SK-N-SH (cell line): ENCODE results near the gene PARS2. TPM values are rescaled to one million over a fixed set of nuclear protein-coding genes. Genes with fewer than 3 reads are reported as not detected.

ENCODE experiments used
- CTCF ChIA-PET: fragments of 300-600, 350-600 bp; formaldehyde crosslinking; extraction: SDS; loops from one replicate; lab custom pipeline; 2021; lab: Yijun Ruan, JAX
- POLR2A ChIA-PET: fragments of 350-600 bp; sonication (Branson Sonifier 250); formaldehyde crosslinking; extraction: SDS; loops from one replicate; lab custom pipeline; 2020; ENCODE audit warnings: antibody characterized with exemption, inconsistent platforms; lab: Yijun Ruan, JAX
- DNase-seq: peaks from one replicate; pipeline ENCODE4 v3.0.0; 2012
- H2AFZ ChIP-seq: fragments of 200-600 bp; sonication (generic); 2 replicates; pipeline ENCODE4 v1.8.1; 2016; ENCODE audit warnings: antibody characterized with exemption, mild to moderate bottlenecking, low read depth
- H3F3A ChIP-seq: fragments of 200-600 bp; sonication (generic); replicated peaks from 2 replicates; pipeline ENCODE3; 2016; ENCODE audit warnings: antibody characterized with exemption, mild to moderate bottlenecking; ENCODE audit not compliant: insufficient read depth
- H3K27ac ChIP-seq, 2 experiments: fragments of 200-500 bp in 1 of 2; fragments of 200-600 bp in 1 of 2; sonication (Bioruptor generic) in 1 of 2; sonication (generic), shearing (Covaris generic) in 1 of 2; 2 replicates each; pipeline versions ENCODE4 v1.5.1 to v1.6.1; 2014 to 2016; ENCODE audit warnings: low read depth in 2 of 2, inconsistent platforms in 1 of 2, low read length in 1 of 2, mild to moderate bottlenecking in 1 of 2, mixed read lengths in 1 of 2
- H3K27me3 ChIP-seq: fragments of 200-600 bp; sonication (generic), shearing (Covaris generic); 2 replicates; pipeline ENCODE4 v1.6.1; 2016; ENCODE audit warnings: mixed run types; ENCODE audit not compliant: insufficient read depth
- H3K36me3 ChIP-seq, 2 experiments: fragments of 200-500 bp in 1 of 2; fragments of 200-600 bp in 1 of 2; sonication (Bioruptor generic) in 1 of 2; sonication (generic) in 1 of 2; replicated peaks in 1 of 2; 2 replicates each; pipeline versions ENCODE3 to v1.5.1; 2014 to 2016; ENCODE audit warnings: low read length in 1 of 2, mild to moderate bottlenecking in 1 of 2; ENCODE audit not compliant: insufficient read depth in 2 of 2, control insufficient read depth in 1 of 2
- H3K4me1 ChIP-seq, 2 experiments: fragments of 200-500 bp in 1 of 2; fragments of 200-600 bp in 1 of 2; sonication (Bioruptor generic) in 1 of 2; sonication (generic), shearing (Covaris generic) in 1 of 2; 2 replicates each; pipeline versions ENCODE4 v1.5.1 to v1.6.1; 2014 to 2016; ENCODE audit warnings: low read depth in 1 of 2, low read length in 1 of 2, mixed run types in 1 of 2; ENCODE audit not compliant: insufficient read depth in 2 of 2, control insufficient read depth in 1 of 2
- H3K4me2 ChIP-seq: fragments of 200-600 bp; sonication (generic), shearing (Covaris generic); 2 replicates; pipeline ENCODE4 v1.6.1; 2017; ENCODE audit warnings: mixed run types
- H3K4me3 ChIP-seq, 2 experiments: fragments of 200-500 bp in 1 of 2; fragments of 200-600 bp in 1 of 2; sonication (Bioruptor generic) in 1 of 2; sonication (generic), shearing (Covaris generic) in 1 of 2; 2 replicates each; pipeline versions ENCODE4 v1.5.1 to v1.8.1; 2014 to 2016; ENCODE audit warnings: low read depth in 2 of 2, inconsistent platforms in 1 of 2, low read length in 1 of 2, mild to moderate bottlenecking in 1 of 2, mixed read lengths in 1 of 2, moderate library complexity in 1 of 2
- H3K79me2 ChIP-seq: fragments of 200-600 bp; sonication (generic); 2 replicates; pipeline ENCODE4 v1.8.1; 2017; ENCODE audit warnings: mild to moderate bottlenecking; ENCODE audit not compliant: insufficient read depth
- H3K9ac ChIP-seq: fragments of 200-600 bp; sonication (generic); 2 replicates; pipeline ENCODE4 v1.6.1; 2017; ENCODE audit warnings: mixed run types
- H3K9me2 ChIP-seq: fragments of 200-600 bp; sonication (generic); 2 replicates; pipeline ENCODE4 v1.6.1; 2017; ENCODE audit warnings: mixed run types
- H3K9me3 ChIP-seq: fragments of 200-600 bp; sonication (generic); 2 replicates; pipeline ENCODE4 v1.6.1; 2017; ENCODE audit warnings: mixed run types, mild to moderate bottlenecking, moderate library complexity
- H4K20me1 ChIP-seq: fragments of 200-600 bp; sonication (generic); 2 replicates; pipeline ENCODE4 v1.6.1; 2017; ENCODE audit warnings: mild to moderate bottlenecking, mixed run types; ENCODE audit not compliant: insufficient read depth
- CTCF ChIP-seq: fragments of 200-600 bp; sonication (generic); IDR thresholded peaks from 2 replicates; pipeline ENCODE4 v1.6.1; 2017; ENCODE audit warnings: antibody characterized with exemption, mild to moderate bottlenecking, moderate library complexity
- FOSL2 ChIP-seq: IDR thresholded peaks from 2 replicates; pipeline ENCODE4 v1.4.0; 2012; ENCODE audit warnings: low read depth, mild to moderate bottlenecking, moderate library complexity, borderline replicate concordance
- FOXJ3 ChIP-seq: sonication (generic); formaldehyde crosslinking; IDR thresholded peaks from 2 replicates; pipeline ENCODE4 v1.5.1; 2020; ENCODE audit warnings: mild to moderate bottlenecking, missing genetic modification reagents
- FOXM1 ChIP-seq: IDR thresholded peaks from 2 replicates; pipeline ENCODE4 v1.4.0; 2012; ENCODE audit warnings: low read depth, mild to moderate bottlenecking
- GATA2 ChIP-seq: sonication (generic); formaldehyde crosslinking; IDR thresholded peaks from 2 replicates; pipeline ENCODE4 v1.5.0; 2020; ENCODE audit warnings: mild to moderate bottlenecking, missing genetic modification reagents
- IRF3 ChIP-seq: fragments of 150-350 bp; IDR thresholded peaks from 2 replicates; pipeline ENCODE4 v1.6.1; 2016; ENCODE audit warnings: mild to moderate bottlenecking, low read depth, low read length
- MAX ChIP-seq: IDR thresholded peaks from 2 replicates; pipeline ENCODE4 v1.4.0; 2012; ENCODE audit warnings: low read depth
- MEF2A ChIP-seq: IDR thresholded peaks from 2 replicates; pipeline ENCODE4 v1.4.0; 2012; ENCODE audit warnings: low read depth, borderline replicate concordance
- NFIC ChIP-seq: IDR thresholded peaks from 2 replicates; pipeline ENCODE4 v1.4.0; 2012; ENCODE audit warnings: borderline replicate concordance
- NRF1 ChIP-seq: IDR thresholded peaks from 2 replicates; pipeline ENCODE4 v1.6.1; 2012; ENCODE audit warnings: low read depth, mild to moderate bottlenecking, low read length
- REST ChIP-seq: IDR thresholded peaks from 2 replicates; pipeline ENCODE4 v1.6.1; 2012; ENCODE audit warnings: mild to moderate bottlenecking, low read depth, low read length, moderate library complexity
- TEAD4 ChIP-seq: IDR thresholded peaks from 2 replicates; pipeline ENCODE4 v1.4.0; 2012; ENCODE audit warnings: mild to moderate bottlenecking, borderline replicate concordance; ENCODE audit not compliant: insufficient read depth
- USF2 ChIP-seq: fragments of 150-350 bp; IDR thresholded peaks from 2 replicates; pipeline ENCODE4 v1.6.1; 2017; ENCODE audit warnings: antibody characterized with exemption, low read length, low read depth, borderline replicate concordance
- YY1 ChIP-seq: IDR thresholded peaks from 2 replicates; pipeline ENCODE4 v1.4.0; 2012; ENCODE audit warnings: low read depth, mild to moderate bottlenecking
- WGBS: methylation state at CpG from one replicate; pipeline ENCODE4 v1.1.6; 2017; ENCODE audit warnings: low lambda C conversion rate; 5-methylcytosine and 5-hydroxymethylcytosine counted together
- polyA plus RNA-seq, 3 experiments: library from polyadenylated mRNA; depleted of rRNA; stranded (reverse); fragments of >200 nt; gene quantifications; 2 replicates each; pipeline ENCODE4 v1.2.3, GENCODE V29; 2012

The PARS2 gene
- polyA plus RNA-seq, 1 of the 3 experiments (the other 2 are of a cell fraction): 3.2 TPM

GRCh38 chr1:54784066-54784465, 19.7 kb upstream of the PARS2 start:
- Histone ChIP-seq H3K4me3 (no peak overlapping the region), H2AFZ (no peak overlapping the region), H3K27ac (no peak overlapping the region), H3K4me2 (no peak overlapping the region), H3K9ac (no peak overlapping the region), H4K20me1 (no peaks in the 10 kb centered on the region), H3F3A (no peaks in the 10 kb centered on the region), H3K4me1 (peaks cover 0 to 21% of the 10 kb centered on the region in 2 experiments; a peak in 1 of 4 replicates), H3K9me3 (no peaks in the 10 kb centered on the region), H3K79me2 (no peaks in the 10 kb centered on the region), H3K9me2 (no peaks in the 10 kb centered on the region), H3K27me3 (no peaks in the 10 kb centered on the region), H3K36me3 (no peaks in the 10 kb centered on the region)
- no CpG with 5 or more reads among the region's 2 CpGs for WGBS
- no peak for DNase-seq
- no peak for TF ChIP-seq TEAD4
- TF ChIP-seq MAX: no peak
- TF ChIP-seq MEF2A: no peak
- TF ChIP-seq FOXM1: no peak
- no peak for TF ChIP-seq NFIC
- TF ChIP-seq FOXJ3: no peak
- TF ChIP-seq FOSL2: no peak
- TF ChIP-seq NRF1: no peak
- no peak for TF ChIP-seq IRF3
- TF ChIP-seq GATA2 (CRISPR knock-in tag): no peak
- no peak for TF ChIP-seq USF2
- no peak for TF ChIP-seq CTCF
- TF ChIP-seq REST: no peak
- TF ChIP-seq YY1: no peak
- CTCF ChIA-PET: no interaction called here
- POLR2A ChIA-PET: no interaction called here
